DLD1 (cell line): Measurements from ENCODE around the gene AGA.

Experiments used
- in situ Hi-C: cut with HindIII; loops from 2 replicates; pipeline ENCODE4 v1.10.0; 2017; ENCODE audit warnings: low sequenced_read_pairs

AGA gene

DNA sequence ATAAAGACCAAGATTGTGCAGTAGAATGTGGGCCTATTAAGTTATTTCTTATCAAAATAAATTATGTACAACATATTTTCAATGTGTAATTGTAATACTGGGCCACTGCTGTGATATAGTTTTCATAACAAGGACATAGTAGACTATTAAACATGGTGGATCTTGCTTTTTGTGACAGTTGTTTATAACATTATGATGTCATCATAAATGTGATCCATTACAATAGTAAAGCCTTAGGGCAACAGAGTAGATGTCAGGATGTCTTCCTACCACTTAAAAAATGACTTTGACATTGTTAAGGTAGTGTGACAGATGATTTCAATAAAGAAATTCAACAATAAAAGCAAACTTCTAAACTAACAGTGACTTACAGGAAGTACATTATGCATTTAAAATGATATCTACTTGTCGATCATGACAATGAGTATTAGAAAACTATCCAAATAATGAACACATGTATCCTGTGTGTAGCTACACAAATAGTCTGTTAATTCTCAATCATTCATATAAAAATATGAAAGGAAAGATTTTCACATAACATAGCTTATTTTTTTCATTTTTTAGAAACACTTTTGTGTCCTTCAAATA, 5.3 kb upstream of the AGA start:
- in situ Hi-C loops, result no loop called here

DNA sequence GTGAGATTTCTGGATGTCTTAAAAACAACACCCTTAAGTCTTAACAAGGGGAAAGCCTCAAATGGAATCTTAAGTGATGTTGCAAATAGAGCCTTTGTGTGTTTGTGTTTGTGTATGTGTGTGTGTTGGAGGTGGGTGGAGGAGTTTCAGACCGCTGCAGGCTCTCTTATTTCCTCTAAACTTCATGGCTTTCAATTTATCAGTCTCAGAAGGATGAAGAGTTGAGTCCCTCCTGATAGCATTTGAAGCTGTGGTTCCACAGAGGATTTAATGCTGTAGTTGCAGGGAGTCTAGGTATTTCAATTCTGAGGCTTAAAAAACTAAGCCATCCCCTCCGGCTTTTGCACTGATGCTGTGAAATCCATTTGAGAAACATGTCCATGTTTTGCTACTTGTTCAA, 4.3 kb upstream of the AGA start:
- in situ Hi-C loops, result no loop called here

DNA sequence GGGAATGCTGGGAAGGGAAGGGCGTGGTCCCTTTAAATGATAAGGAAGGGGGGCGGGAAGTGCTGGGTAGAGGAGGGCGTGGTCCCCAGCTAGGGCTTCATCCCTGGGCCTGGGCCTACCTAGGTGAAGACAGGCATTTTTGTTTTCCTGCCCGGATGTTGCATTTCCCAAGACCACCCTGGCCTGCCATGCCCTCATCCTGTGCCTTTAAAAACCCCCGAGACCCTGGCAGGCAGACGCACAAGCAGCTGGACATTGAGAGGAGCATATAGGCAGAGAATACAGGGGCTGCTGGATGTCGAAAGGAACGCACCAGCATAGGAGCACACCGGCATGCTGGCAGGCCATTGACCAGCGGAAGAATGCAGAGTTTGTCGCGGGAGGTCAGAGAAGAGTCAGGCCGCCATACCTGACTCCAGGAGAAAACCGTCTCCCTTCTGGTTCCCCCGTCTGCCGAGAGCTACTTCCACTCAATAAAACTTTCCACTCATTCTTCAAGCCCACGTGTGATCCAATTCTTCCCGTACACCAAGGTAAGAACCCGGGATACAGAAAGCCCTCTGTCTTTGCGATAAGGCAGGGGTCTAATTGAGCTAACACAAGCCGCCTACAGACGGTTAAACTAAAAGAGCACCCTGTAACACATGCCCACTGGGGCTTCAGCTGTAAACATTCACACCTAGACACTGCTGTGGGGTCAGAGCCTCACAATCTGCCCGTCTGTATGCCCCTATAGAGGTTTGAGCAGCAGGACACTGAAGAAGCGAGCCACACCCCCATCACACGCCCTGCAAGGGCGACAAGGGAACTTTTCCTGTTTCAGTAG, 2.9 kb upstream of the AGA start:
- in situ Hi-C loops, result no loop called here

DNA sequence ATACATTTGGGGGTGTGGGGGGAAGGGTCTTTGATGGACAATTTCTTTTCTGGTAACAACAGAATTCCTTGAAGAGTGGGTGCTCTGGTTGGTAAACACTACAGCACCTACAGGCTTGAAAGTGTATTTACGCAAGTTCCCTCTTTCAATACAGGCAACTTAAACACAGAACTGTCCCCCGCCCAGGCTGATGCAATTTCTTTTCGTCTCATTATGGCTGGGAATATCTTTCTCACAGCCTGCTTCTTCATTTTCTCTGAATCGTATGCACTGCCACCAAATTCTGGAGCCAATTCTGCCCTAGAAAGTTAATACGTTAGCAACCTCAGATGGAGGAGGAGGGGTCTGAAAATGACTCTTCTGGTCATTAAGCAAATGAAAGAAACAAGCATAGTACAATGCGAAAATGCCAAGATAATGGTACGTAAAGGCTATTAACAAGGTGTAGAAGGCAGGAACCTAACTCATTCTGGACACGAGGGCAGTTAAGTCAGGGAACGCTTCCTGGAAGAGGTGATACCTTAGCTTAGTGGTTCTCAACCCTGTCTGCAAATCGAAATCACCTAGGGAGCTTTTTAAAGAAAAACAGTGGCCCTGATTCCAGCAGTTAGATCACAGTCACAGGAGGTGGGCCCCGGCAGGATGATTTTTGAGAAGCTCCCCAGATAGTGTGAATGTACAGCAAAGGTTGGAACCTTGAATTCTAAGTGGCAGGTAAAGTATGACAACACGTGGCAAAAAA, 1.0 kb downstream of the AGA start:
- in situ Hi-C loops, result no loop called here

DNA sequence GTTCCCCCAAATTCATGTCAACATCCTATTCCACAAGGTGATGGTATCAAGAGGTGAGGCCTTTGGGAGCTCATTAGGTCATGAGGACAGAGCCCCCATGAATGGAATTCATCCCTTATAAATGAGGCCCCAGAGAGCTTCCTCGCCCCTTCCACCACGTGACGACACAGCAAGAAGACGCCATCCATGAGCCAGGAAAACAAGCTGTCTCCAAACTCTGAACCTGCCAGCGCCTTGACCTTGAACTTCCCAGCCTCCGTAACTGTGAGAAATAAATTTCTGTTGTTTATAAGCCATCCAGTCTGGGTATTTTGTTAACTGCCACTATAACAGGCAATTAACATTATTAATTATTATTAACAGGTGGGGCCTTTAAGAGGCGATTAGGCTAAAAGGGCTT, 5.8 kb downstream of the AGA start:
- in situ Hi-C loops, result no loop called here

DNA sequence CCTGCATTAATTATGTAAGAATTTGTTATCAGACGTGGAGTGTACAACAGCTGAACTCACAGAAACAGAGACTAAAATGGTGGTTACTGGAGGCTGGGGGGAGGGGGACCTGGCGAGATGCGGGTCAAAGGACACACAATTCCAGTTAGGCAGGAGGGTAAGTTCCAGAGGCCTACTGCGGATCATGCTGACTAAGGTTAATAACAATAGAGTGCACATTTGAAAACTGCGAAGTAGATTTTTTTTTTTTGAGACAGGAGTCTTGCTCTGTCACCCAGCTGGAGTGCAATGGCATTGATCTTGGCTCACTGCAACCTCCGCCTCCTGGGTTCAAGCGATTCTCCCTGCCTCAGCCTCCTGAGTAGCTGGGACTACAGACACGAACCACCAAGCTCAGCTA, 7.6 kb downstream of the AGA start:
- in situ Hi-C loops, result no loop called here

DNA sequence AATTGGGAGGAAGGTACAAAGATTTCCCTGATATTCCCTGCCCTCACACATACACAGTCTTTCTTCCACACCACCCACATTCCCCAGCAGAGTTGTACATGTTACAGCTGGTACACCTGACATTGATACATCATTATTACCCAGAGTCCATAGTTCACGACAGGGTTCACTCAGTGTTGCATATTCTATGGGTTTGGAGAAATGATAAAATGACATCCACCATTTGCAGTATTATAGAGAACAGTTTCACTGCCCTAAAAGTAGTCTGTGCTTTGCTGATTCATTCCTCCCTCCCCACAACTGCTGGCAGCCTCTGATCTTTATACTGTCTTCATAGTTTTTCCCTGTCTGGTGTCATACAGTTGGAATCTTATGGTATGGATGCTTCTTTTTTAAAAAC, 15.0 kb downstream of the AGA start:
- in situ Hi-C loops, result no loop called here

DNA sequence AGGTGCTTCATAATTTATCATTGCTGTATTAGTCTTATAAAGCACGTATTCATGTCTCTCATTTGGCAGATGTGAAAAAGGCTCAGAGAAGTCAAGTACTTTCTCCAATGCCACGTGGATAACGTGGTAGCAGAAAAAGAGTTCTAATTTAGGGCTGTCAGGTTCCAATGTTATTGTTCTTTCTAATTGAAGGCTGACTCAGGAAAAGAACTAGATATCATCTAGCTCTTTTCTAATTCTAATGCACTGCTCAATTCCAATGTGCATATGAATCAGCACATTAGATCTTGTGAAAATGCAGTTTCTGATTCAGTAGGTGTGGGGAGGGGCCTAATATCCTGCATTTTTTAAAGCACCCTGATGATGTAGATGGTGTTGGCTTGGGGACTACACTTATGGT, 22.8 kb downstream of the AGA start:
- in situ Hi-C loops, result no loop called here

DNA sequence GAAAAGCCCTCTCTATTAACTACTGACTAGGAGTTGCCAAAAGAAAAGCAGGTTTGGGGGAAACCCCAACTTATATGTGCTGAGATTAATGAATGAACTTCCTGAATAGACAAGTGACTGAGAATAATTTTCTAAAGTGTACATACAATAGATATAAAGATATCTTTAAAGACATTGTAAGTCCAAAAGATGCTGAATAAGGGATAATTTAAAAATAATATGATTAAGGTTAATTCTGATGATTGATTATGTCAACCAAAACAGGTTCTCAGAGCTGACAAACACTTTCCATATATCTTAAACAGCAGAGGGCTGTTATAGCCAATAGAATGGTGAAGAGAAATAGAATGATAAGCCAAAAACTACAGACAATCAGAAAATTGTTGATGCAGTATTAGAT, 28.6 kb downstream of the AGA start:
- in situ Hi-C loops, result no loop called here

DNA sequence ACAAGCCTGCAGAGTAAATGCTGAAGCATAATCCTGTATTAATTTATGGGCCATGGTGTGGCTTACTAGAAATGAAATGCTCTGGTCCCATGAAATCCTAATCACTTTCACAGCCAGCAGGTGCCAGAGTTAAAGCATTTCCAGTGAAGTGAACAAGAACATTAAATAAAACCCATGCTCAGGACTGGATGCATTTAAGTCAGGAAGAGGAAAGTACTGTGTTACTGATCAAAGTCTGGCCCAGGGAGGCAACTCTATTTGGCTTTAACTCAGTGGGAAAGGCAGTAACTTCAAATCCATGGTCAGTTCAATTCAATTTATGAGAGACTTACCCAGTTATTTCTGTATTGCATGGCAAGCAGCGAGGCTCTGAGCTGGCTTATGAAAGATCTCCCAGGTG, 29.2 kb downstream of the AGA start:
- in situ Hi-C loops, result no loop called here

DNA sequence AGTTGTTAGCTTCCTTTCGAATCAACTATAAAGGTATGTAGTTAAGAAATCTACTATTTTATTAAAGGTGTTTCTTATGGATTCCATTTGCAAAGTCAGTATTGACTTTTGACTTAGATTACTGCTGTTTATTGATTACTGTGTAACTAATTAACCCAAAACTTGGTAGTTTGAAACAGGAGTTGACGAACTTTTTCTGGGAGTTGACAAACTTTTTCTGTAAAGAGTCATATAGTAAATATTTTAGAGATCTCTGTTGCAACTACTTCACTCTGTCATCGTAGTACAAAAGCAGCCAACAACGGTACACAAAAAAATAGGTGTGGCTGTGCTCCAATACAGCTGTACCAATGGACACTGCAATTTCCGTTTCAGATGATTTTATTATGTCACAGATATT, 30.2 kb downstream of the AGA start:
- in situ Hi-C loops, result no loop called here

DNA sequence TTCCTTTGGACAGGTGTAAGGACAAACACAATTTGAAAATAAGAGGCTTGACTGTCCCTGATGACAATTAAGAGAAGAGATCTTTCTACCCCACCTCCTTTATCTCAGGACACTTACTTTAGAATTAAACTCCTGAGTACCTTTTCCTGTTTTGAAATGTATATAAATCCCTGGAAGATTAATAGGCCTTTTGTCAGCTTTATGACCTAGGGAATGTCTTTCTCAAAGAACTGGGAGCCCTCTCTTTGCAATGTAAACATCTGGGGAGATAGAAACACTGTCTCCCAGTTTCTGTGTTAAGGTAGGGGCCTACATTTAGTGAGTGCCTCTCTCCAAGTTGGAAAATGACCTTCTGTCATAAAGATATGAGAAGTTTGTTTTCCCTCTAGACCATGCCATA, 31.7 kb downstream of the AGA start:
- in situ Hi-C loops, result no loop called here

DNA sequence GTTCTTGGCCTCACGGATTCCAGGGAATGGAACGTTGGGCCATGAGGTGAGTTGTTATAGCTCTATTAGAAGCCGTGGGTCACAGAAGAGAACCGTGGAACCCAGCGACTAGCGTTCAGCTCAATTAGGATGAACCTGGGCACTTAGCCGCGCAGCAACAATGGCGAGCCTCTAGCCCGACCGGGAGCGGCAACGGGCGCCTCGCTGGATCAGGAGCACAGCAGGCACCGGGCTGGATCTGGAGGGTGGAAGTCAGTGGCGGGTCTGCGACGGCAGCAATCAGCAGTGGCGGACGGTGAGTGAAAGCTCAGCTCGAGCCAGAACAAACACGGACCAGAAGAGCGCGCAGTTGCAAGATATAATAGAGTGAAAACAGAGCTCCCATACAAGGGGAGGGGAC, 34.2 kb downstream of the AGA start:
- in situ Hi-C loops, result no loop called here

DNA sequence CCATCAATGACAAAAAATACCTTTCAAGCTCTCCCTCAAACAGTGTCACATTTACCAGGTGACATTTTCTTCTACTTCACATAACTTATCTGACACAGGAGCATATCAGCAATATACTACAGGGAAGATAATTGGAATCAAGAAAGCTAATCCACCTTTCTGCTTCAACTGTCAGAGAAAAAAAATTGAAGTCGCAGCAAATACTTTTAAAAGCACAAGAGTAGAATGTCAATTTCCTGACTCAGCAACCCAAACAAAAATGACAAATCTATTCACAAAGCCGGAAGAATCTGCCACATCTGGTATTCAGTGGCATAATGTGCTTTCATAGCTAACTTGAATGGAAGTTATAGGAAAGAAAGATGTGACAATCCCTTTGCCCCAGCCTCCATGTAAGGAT, 36.7 kb downstream of the AGA start:
- in situ Hi-C loops, result no loop called here

DNA sequence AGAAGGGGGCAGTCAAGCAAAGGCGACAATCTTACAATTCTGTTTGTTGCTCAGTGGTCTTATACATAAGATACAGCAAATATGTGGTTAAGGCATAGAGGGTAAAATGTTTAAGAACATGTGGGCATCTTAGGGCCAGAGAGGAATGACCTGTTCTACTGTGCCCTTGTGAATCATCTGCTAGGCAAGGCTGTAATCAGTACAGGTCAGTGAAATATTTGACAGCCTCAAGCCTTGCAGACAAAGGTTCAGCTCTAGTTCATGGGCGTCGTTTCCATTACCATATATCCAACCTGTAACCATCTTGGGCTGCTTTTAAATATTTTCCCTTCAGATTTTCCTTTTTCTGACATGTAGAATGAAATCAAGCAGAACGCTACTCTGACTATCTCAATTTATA, 37.3 kb downstream of the AGA start:
- in situ Hi-C loops, result no loop called here

DNA sequence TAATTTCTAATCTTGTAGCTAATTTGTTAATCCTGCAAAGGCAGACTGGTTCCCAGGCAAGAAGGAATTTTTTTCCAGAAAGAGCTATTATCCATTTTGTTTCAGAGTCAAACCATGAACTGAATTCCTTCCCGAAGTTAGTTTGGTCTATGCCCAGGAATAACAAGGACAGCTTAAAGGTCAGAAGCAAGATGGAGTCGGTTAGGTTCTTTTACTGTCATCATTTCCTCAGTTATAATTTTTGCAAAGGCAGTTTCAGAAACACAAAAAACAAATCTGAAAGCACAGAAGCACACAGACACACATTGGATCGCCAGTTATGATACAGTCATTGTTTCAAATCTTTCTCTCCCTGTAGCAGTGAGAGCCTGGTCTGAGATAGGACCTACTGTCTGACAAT, 37.9 kb downstream of the AGA start:
- in situ Hi-C loops, result no loop called here

DNA sequence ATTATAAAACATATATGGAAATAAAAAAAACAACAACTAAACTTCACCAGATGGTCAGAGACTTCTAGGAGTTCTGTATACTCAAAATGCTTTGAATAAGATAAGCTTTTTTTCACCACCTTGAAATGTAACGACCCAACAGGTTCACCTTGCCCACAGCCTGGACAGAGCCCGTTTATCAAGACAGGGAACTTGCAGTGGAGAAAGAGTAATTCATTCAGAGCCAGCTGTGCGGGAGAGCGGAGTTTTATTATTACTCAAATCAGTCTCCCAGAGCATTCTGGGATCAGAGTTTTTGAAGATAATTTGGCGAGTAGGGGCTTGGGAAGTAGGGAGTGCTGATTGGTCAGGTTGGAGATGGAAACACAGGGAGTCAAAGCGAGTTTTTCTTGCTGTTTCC, 38.5 kb downstream of the AGA start:
- in situ Hi-C loops, result no loop called here

DNA sequence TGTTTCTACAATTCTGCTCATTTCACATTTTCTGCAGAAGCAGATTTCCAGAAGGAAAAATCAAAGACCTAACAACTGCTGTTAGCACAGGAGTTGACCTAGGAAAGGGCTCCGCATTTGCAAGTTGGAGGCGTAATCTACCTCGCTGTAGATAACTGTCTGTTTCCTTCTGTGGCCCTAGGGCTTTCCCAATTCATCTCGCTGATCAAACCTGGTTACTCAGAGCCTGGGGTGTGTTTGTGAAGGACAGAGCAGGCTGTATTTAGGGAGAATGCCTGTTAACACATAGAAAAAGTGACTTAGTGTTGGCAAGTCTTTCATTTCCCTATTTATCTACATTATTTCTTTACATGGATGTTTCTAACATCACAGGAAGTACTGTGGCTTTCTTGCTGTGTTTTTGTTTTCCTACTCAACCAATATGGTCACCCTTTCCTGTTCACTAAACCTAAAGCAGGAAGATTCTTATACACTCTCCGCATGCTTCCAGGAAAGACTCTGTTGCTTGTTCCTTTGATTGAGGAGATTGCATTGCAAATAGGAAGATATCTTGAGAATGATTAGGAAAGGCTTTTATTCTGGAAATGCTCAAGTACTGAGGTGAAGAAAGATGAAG, 40.5 kb downstream of the AGA start:
- in situ Hi-C loops, result no loop called here

DNA sequence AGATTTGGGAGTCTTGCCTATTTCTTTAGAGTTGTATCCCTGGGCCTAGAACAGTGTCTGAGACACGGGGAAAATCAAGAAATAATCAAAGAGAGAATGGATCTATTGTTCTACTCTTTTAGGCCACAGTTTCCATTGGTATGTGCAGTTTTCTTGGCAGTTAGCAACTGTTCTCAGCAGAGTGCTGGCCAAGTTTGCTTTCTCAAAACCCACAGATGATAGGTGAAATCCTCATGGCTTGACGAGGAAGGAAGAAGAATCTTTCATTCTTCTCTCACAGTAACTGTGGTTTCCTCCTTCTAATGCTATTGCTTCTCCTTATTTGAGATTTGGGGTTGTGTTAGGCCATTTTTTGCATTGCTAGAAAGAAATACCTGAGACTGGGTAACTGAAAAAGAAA, 42.2 kb downstream of the AGA start:
- in situ Hi-C loops, result no loop called here

DNA sequence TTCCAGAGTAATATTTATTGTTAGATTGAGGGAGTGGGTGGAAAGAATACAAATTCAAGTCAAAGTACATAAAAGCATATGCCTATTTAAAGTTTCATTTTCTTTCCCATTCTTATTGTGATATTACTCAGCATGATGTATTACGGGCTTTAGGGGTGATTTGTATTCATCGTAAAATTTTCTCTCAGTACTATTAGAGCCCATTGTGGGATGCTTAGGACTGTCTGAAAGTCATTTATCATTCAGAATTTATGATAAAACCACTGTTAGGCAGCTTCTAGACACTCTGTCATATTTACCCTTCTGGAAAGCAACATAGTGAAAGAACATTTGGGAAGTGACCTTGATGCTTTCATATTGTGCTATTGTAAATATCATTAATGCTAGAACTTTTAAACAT, 45.9 kb downstream of the AGA start:
- in situ Hi-C loops, result no loop called here

DNA sequence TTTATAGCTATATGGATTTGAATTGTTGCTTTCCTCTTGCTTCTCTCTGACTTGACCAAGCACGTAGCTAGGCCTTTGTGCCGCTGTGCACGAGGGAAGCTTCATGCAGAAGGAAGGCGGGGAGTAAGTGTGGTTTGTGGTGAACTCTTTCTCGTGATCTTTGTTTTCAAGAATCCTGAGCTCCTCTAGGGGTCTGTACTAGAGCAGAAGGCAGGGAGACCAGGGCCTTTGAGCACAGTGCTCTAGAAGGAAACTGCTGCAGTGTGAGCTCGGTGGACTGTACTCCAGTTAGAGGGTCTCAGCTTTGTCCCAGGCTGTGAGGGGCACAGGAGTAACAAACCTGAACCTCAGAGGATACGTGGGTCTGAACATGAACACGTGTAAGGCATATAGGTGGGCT, 49.0 kb downstream of the AGA start:
- in situ Hi-C loops, result no loop called here

DNA sequence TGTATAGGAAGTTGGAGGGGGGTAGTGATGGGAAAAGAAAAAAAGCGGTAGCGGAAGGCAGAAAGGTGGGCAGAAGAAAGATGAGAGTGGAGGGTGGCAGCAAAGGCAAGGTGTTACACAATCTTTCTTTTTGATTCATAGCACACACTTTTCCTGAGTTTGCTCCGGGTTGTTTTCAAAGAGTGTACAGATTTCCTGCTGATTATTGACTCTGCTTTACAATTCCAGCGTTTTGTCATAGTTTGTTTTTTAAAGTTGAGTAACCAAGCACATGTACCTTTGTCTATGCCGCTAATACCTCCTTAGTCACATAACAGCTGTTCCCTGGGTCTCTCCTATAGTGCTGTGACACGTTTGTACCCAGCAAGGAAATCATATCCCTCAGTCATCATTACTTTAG, 50.3 kb downstream of the AGA start:
- in situ Hi-C loops, result no loop called here
